HepG2 (cell line): ENCODE measurements around the gene TMOD2. TPM values are rescaled to one million over a fixed set of nuclear protein-coding genes. Genes with fewer than 3 reads are reported as not detected.

Experiments
- ATRX ChIP-seq: sonication (generic); formaldehyde crosslinking; IDR thresholded peaks from 2 replicates; pipeline ENCODE4 v1.4.0; 2020; ENCODE audit warnings: missing genetic modification reagents, borderline replicate concordance
- BORCS8-MEF2B ChIP-seq: sonication (generic); formaldehyde crosslinking; IDR thresholded peaks from 2 replicates; pipeline ENCODE4 v1.8.0; 2022; ENCODE audit warnings: mild to moderate bottlenecking, missing genetic modification reagents
- CBX1 ChIP-seq: IDR thresholded peaks from one replicate; pipeline ENCODE4 v1.6.1; 2016; ENCODE audit warnings: antibody characterized with exemption, low read depth
- FOSL2 ChIP-seq: sonication (generic); formaldehyde crosslinking; IDR thresholded peaks from 2 replicates; pipeline ENCODE4 v1.4.0; 2020; ENCODE audit warnings: missing genetic modification reagents
- ISX ChIP-seq: sonication (generic); formaldehyde crosslinking; conservative IDR thresholded peaks from 2 replicates; pipeline ENCODE4 v1.5.0; 2020; ENCODE audit warnings: missing genetic modification reagents
- KAT8 ChIP-seq: IDR thresholded peaks from 2 replicates; pipeline ENCODE4 v1.6.1; 2016; ENCODE audit warnings: missing genetic modification reagents, missing compliant biosample characterization
- KDM1A ChIP-seq: IDR thresholded peaks from 2 replicates; pipeline ENCODE4 v1.6.1; 2016; ENCODE audit warnings: missing compliant biosample characterization
- MZF1 ChIP-seq: sonication (generic); formaldehyde crosslinking; IDR thresholded peaks from 2 replicates; pipeline ENCODE4 v1.8.1; 2023; ENCODE audit warnings: mild to moderate bottlenecking, missing genetic modification reagents, borderline replicate concordance
- PHF21A ChIP-seq: sonication (generic); formaldehyde crosslinking; IDR thresholded peaks from 2 replicates; pipeline ENCODE4 v1.5.0; 2020; ENCODE audit warnings: mild to moderate bottlenecking, missing genetic modification reagents
- PRMT3 ChIP-seq: sonication (generic); formaldehyde crosslinking; IDR thresholded peaks from 2 replicates; pipeline ENCODE4 v1.8.1; 2022; ENCODE audit warnings: low read depth, mild to moderate bottlenecking, moderate library complexity, missing genetic modification reagents, borderline replicate concordance
- RNF2 ChIP-seq: fragments of 450-650 bp; conservative IDR thresholded peaks from 2 replicates; pipeline ENCODE4 v1.6.1; 2016; ENCODE audit warnings: low read depth
- ZFP36L1 ChIP-seq: sonication (generic); formaldehyde crosslinking; IDR thresholded peaks from 2 replicates; pipeline ENCODE4 v1.8.0; 2022; ENCODE audit warnings: mild to moderate bottlenecking, missing genetic modification reagents, moderate library complexity
- ZNF180 ChIP-seq: sonication (generic); formaldehyde crosslinking; IDR thresholded peaks from 2 replicates; pipeline ENCODE4 v1.4.0; 2020; ENCODE audit warnings: low read depth, missing genetic modification reagents, borderline replicate concordance
- ZNF326 ChIP-seq: sonication (generic); formaldehyde crosslinking; IDR thresholded peaks from 2 replicates; pipeline ENCODE4 v1.4.0; 2020; ENCODE audit warnings: missing genetic modification reagents, borderline replicate concordance
- ZNF674 ChIP-seq: sonication (generic); formaldehyde crosslinking; IDR thresholded peaks from 2 replicates; pipeline ENCODE4 v1.5.0; 2020; ENCODE audit warnings: low read depth, mild to moderate bottlenecking, missing genetic modification reagents
- ZNF772 ChIP-seq: sonication (generic); formaldehyde crosslinking; IDR thresholded peaks from 2 replicates; pipeline ENCODE4 v1.5.0; 2020; ENCODE audit warnings: mild to moderate bottlenecking, missing genetic modification reagents
- ZNF777 ChIP-seq: sonication (generic); formaldehyde crosslinking; IDR thresholded peaks from 2 replicates; pipeline ENCODE4 v1.4.0; 2020; ENCODE audit warnings: missing genetic modification reagents
- polyA plus RNA-seq, 8 experiments: library from polyadenylated mRNA; depleted of rRNA in 3 of 8; stranded (reverse) in 7 of 8; unstranded in 1 of 8; fragments of >200 nt; fragmentation: Illumina TruSeq in 4 of 8; extraction: Trizol in 4 of 8; gene quantifications; 2 replicates each; pipeline versions ENCODE4 v1.2.1 to v1.2.3, GENCODE V29; 2011 to 2016; ENCODE audit warnings: low read depth in 4 of 8, missing spikeins in 1 of 8, mixed read lengths in 1 of 8; ENCODE audit not compliant: insufficient read depth in 1 of 8
- total RNA-seq, 5 experiments: library from RNA; depleted of rRNA; stranded (reverse); fragments of >200 nt; fragmentation: Illumina TruSeq; extraction: Trizol; gene quantifications; 2 replicates each; pipeline ENCODE4 v1.2.3, GENCODE V29; 2016; ENCODE audit warnings: low read depth in 1 of 5
- TF ChIP-seq, protein P1 (sequence below): sonication (generic); formaldehyde crosslinking; IDR thresholded peaks from 2 replicates; pipeline ENCODE4 v1.5.1; 2020; ENCODE audit warnings: missing genetic modification reagents, mild to moderate bottlenecking, borderline replicate concordance
- TF ChIP-seq, protein P2 (sequence below): sonication (generic); formaldehyde crosslinking; IDR thresholded peaks from 2 replicates; pipeline ENCODE4 v1.5.1; 2020; ENCODE audit warnings: mild to moderate bottlenecking, moderate library complexity, missing genetic modification reagents
- TF ChIP-seq, protein P3 (sequence below): IDR thresholded peaks from 2 replicates; pipeline ENCODE4 v1.6.1; 2016; ENCODE audit warnings: missing biosample characterization, missing genetic modification reagents, low read depth
- TF ChIP-seq, protein P4 (sequence below): IDR thresholded peaks from 2 replicates; pipeline ENCODE4 v1.6.1; 2016; ENCODE audit warnings: missing compliant biosample characterization, missing genetic modification reagents, borderline replicate concordance
- TF ChIP-seq, protein P5 (sequence below): IDR thresholded peaks from 2 replicates; pipeline ENCODE4 v1.6.1; 2018; ENCODE audit warnings: missing genetic modification reagents, mild to moderate bottlenecking, missing compliant biosample characterization

TMOD2 gene
- total and polyA plus RNA-seq, 2 of the 13 experiments (the other 11 are each of a cell fraction or from before 2014, with no cell fraction given): 0.01 to 0.02 TPM

DNA sequence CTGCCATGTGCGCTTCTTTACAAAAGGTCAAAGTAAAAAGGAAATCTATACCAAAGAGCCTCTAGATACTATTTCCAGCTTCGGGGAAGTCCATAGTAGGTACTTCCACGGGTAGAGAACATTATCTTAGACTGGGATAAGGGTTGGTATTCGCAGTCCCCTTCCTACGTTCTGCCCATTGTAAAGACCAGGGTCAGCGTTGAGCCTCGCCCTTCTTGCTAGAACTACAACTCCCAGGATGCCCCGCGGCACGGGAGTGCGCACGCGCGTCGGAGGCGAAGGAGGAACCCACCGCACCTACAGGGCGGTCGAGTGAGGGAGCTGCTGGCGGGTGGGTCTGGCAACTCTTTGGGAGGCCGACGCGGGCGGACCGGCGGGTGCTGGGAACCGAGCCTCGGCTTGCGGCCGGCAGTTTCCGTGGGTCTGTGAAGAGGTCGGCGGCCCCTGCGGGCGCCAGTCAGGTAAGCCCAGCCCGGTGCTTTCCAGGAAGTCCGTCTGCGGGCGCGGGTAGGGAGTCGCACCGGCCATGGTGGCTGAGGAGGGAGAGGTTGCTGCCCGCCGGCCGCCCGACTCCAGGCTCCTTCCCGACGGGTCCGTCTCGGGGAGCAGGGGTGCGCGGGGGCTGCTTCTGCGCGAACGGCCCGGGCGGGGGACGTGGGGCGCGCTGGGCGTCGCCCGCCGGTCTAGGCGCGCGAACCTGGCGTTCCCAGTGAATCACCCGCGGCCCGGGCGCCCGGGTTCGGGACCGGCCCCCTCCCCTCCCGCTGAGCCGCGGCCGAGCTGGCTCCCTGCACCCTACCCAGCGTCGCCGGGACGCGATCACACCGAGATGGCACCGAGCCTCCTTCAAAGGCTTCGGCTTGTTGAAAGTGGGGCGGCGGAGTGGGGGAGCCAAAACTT is 78.2 kb downstream of the TMOD2 start, which contains the start of gene TMOD3 (continued):
- TF ChIP-seq MZF1 (CRISPR knock-in tag) (no peak), CBX1 (no peak), BORCS8-MEF2B (peak; percentile 72; the same call in 1 of the 2 replicates), KAT8 (CRISPR knock-in tag) (peak; percentile 32; the same call in 1 of the 2 replicates), ZNF772 (CRISPR knock-in tag) (no peak), FOSL2 (CRISPR knock-in tag) (peak; percentile 39), ZNF777 (CRISPR knock-in tag) (peak; percentile 67; the same call in 1 of the 2 replicates), KDM1A (CRISPR knock-in tag) (no peak), ZNF326 (CRISPR knock-in tag) (no peak), ZNF674 (peak; percentile 40; the same call in 1 of the 2 replicates), ATRX (no peak), ISX (CRISPR knock-in tag) (no peak), RNF2 (no peak), PHF21A (CRISPR knock-in tag) (0 out of 2 replicates have a peak, but pooled peaks have one; percentile 48), ZNF180 (no peak), ZFP36L1 (CRISPR knock-in tag) (no peak), PRMT3 (CRISPR knock-in tag) (no peak)
- TF ChIP-seq, protein P1, sequence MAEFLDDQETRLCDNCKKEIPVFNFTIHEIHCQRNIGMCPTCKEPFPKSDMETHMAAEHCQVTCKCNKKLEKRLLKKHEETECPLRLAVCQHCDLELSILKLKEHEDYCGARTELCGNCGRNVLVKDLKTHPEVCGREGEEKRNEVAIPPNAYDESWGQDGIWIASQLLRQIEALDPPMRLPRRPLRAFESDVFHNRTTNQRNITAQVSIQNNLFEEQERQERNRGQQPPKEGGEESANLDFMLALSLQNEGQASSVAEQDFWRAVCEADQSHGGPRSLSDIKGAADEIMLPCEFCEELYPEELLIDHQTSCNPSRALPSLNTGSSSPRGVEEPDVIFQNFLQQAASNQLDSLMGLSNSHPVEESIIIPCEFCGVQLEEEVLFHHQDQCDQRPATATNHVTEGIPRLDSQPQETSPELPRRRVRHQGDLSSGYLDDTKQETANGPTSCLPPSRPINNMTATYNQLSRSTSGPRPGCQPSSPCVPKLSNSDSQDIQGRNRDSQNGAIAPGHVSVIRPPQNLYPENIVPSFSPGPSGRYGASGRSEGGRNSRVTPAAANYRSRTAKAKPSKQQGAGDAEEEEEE: no peak
- TF ChIP-seq, protein P2, sequence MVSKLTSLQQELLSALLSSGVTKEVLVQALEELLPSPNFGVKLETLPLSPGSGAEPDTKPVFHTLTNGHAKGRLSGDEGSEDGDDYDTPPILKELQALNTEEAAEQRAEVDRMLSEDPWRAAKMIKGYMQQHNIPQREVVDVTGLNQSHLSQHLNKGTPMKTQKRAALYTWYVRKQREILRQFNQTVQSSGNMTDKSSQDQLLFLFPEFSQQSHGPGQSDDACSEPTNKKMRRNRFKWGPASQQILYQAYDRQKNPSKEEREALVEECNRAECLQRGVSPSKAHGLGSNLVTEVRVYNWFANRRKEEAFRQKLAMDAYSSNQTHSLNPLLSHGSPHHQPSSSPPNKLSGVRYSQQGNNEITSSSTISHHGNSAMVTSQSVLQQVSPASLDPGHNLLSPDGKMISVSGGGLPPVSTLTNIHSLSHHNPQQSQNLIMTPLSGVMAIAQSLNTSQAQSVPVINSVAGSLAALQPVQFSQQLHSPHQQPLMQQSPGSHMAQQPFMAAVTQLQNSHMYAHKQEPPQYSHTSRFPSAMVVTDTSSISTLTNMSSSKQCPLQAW (CRISPR knock-in tag): peak; percentile 30; the same call in 1 of the 2 replicates
- TF ChIP-seq, protein P3, sequence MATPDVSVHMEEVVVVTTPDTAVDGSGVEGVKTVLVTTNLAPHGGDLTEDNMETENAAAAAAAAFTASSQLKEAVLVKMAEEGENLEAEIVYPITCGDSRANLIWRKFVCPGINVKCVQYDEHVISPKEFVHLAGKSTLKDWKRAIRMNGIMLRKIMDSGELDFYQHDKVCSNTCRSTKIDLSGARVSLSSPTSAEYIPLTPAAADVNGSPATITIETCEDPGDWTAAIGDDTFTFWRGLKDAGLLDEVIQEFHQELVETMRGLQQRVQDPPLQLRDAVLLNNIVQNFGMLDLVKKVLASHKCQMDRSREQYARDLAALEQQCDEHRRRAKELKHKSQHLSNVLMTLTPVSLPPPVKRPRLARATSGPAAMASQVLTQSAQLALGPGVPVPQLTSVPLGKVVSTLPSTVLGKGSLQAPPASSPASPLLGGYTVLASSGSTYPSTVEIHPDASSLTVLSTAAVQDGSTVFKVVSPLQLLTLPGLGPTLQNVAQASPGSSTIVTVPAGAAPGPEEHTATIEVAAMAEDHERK: no peak
- TF ChIP-seq, protein P4, sequence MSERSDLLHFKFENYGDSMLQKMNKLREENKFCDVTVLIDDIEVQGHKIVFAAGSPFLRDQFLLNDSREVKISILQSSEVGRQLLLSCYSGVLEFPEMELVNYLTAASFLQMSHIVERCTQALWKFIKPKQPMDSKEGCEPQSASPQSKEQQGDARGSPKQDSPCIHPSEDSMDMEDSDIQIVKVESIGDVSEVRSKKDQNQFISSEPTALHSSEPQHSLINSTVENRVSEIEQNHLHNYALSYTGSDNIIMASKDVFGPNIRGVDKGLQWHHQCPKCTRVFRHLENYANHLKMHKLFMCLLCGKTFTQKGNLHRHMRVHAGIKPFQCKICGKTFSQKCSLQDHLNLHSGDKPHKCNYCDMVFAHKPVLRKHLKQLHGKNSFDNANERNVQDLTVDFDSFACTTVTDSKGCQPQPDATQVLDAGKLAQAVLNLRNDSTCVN: peak; percentile 56; the same call in 1 of the 2 replicates
- TF ChIP-seq, protein P5, sequence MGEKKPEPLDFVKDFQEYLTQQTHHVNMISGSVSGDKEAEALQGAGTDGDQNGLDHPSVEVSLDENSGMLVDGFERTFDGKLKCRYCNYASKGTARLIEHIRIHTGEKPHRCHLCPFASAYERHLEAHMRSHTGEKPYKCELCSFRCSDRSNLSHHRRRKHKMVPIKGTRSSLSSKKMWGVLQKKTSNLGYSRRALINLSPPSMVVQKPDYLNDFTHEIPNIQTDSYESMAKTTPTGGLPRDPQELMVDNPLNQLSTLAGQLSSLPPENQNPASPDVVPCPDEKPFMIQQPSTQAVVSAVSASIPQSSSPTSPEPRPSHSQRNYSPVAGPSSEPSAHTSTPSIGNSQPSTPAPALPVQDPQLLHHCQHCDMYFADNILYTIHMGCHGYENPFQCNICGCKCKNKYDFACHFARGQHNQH (CRISPR knock-in tag): peak; percentile 65; the same call in 1 of the 2 replicates
